Skeletal muscle satellite cell (primary cell): ENCODE results near the gene UCP1. TPM values are rescaled to one million over a fixed set of nuclear protein-coding genes. Genes with fewer than 3 reads are reported as not detected.

Source experiments
- H3K27me3 ChIP-seq: 2 replicates; pipeline ENCODE4 v1.7.0; 2013; ENCODE audit warnings: low read length; ENCODE audit not compliant: control insufficient read depth, insufficient read depth
- H3K36me3 ChIP-seq: 2 replicates; pipeline ENCODE4 v1.7.0; 2013; ENCODE audit warnings: mild to moderate bottlenecking, control low read depth, low read length; ENCODE audit not compliant: insufficient read depth
- H3K4me1 ChIP-seq: 2 replicates; pipeline ENCODE4 v1.7.0; 2013; ENCODE audit warnings: low read length; ENCODE audit not compliant: control insufficient read depth, insufficient read depth
- H3K4me2 ChIP-seq: 2 replicates; pipeline ENCODE4 v1.7.0; 2013; ENCODE audit warnings: mild to moderate bottlenecking, low read length
- H3K4me3 ChIP-seq: 2 replicates; pipeline ENCODE4 v1.7.0; 2013; ENCODE audit warnings: low read length
- H3K9ac ChIP-seq: 2 replicates; pipeline ENCODE4 v1.7.0; 2013; ENCODE audit warnings: mild to moderate bottlenecking, low read depth, low read length, moderate library complexity
- H3K9me3 ChIP-seq: replicated peaks from 2 replicates; pipeline ENCODE4 v1.7.0; 2013; ENCODE audit warnings: mild to moderate bottlenecking, control low read depth, low read length
- total RNA-seq: library from RNA; depleted of rRNA; stranded (reverse); fragments of >200 nt; gene quantifications from 2 replicates; pipeline ENCODE4 v1.2.3, GENCODE V29; 2012; rRNA removed

UCP1 gene, protein sequence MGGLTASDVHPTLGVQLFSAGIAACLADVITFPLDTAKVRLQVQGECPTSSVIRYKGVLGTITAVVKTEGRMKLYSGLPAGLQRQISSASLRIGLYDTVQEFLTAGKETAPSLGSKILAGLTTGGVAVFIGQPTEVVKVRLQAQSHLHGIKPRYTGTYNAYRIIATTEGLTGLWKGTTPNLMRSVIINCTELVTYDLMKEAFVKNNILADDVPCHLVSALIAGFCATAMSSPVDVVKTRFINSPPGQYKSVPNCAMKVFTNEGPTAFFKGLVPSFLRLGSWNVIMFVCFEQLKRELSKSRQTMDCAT
- total RNA-seq = not detected in 2 replicates

DNA sequence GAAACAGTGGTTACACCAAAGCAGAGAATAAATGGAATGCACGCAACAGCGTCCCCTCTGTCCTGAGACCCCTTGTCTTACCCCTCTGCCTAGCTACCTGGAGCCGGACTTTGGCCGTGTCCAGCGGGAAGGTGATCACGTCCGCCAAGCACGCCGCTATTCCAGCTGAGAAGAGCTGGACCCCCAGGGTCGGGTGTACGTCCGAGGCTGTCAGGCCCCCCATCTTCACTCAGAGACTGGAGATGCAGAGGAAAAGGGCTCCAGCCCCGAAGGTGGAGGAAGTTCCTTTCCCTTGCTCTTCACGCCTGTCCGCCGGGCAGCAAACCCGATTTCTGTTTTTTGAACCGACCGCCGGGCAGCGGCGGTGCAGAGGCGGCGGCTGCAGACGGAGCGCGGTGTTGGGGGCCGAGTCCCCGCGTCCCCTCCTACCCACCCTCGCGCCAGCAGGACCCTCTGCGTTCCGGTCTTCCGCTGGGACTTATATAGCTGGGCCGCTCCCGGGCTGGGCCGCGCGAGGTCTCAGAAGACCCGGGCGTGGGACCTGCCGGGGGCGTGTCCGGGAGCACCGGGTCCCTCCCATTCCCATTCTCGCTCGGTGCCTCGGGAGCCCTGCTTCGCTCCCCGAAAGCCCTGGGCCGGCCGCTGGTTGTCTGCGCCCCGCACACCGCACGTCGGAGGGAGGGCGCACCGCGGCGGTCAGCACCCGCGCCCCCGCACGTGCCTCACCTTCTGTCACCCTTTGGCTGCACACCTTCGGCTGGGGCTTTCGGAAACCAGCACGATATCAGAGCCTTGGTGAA, at the start of gene UCP1:
Gene UCP1 (minus strand): TSS at position 455 of the 800 bp plus-strand sequence. CDS start 232 bp downstream, at position 223.
- Histone ChIP-seq H3K9ac (no peak within 1 kb of the TSS), H3K4me3 (peak within 1 kb of the TSS; percentile 66), H3K4me1 (peaks cover 14% of the 10 kb centered on the region), H3K9me3 (peaks cover 8% of the 10 kb centered on the region), H3K27me3 (peaks cover 86% of the 10 kb centered on the region), H3K36me3 (no peaks in the 10 kb centered on the region), H3K4me2 (peak within 1 kb of the TSS; percentile 89)

GRCh38 chr4:140617499-140618248, 48.9 kb upstream of the UCP1 start:
- no peak overlapping the region for H3K9ac ChIP-seq
- no peaks in the 10 kb centered on the region for H3K27me3 ChIP-seq
- no peaks in the 10 kb centered on the region for H3K4me1 ChIP-seq
- no peak overlapping the region for H3K4me3 ChIP-seq
- H3K9me3 ChIP-seq = no peaks in the 10 kb centered on the region
- H3K4me2 ChIP-seq = no peak overlapping the region
- H3K36me3 ChIP-seq = no peaks in the 10 kb centered on the region

DNA sequence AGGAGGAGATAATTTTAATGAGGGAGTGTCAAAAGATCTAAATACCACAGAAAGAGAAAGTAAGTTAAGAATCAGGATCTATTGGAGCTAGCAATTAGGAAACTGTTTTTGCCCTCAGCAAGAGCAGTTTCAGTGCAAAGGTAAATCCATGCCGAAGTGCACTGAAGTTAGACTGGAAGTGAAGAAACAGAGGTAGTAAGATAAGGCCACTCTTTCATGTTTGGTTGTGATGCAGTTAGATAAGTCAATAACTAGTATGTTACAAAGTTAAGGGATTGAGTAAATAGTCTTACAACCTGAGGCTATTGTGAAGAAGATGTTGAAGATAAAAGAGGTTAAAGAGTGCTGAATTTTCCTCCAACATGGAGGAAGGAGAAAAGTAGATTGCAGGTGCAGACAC, 46.7 kb upstream of the UCP1 start:
- no peak overlapping the region for H3K4me3 ChIP-seq
- no peaks in the 10 kb centered on the region for H3K36me3 ChIP-seq
- H3K27me3 ChIP-seq = no peaks in the 10 kb centered on the region
- H3K4me1 ChIP-seq = no peaks in the 10 kb centered on the region
- H3K9me3 ChIP-seq = no peaks in the 10 kb centered on the region
- no peak overlapping the region for H3K4me2 ChIP-seq
- H3K9ac ChIP-seq = no peak overlapping the region

- H3K9ac ChIP-seq = no peak overlapping the region
These were observed 43.6 kb upstream of the UCP1 start for GRCh38 chr4:140612357-140612756.

GRCh38 chr4:140611854-140612253, 43.1 kb upstream of the UCP1 start:
- H3K4me2 ChIP-seq = no peak overlapping the region
- H3K36me3 ChIP-seq = no peaks in the 10 kb centered on the region
- H3K4me1 ChIP-seq = no peaks in the 10 kb centered on the region
- no peak overlapping the region for H3K4me3 ChIP-seq
- H3K9ac ChIP-seq = no peak overlapping the region
- H3K27me3 ChIP-seq = no peaks in the 10 kb centered on the region
- no peaks in the 10 kb centered on the region for H3K9me3 ChIP-seq

More at GRCh38 chr4:140612357-140612756, 43.6 kb upstream of the UCP1 start:
- Histone ChIP-seq H3K4me2 (no peak overlapping the region), H3K9me3 (no peaks in the 10 kb centered on the region), H3K27me3 (no peaks in the 10 kb centered on the region), H3K4me3 (no peak overlapping the region), H3K4me1 (no peaks in the 10 kb centered on the region), H3K36me3 (no peaks in the 10 kb centered on the region)

DNA sequence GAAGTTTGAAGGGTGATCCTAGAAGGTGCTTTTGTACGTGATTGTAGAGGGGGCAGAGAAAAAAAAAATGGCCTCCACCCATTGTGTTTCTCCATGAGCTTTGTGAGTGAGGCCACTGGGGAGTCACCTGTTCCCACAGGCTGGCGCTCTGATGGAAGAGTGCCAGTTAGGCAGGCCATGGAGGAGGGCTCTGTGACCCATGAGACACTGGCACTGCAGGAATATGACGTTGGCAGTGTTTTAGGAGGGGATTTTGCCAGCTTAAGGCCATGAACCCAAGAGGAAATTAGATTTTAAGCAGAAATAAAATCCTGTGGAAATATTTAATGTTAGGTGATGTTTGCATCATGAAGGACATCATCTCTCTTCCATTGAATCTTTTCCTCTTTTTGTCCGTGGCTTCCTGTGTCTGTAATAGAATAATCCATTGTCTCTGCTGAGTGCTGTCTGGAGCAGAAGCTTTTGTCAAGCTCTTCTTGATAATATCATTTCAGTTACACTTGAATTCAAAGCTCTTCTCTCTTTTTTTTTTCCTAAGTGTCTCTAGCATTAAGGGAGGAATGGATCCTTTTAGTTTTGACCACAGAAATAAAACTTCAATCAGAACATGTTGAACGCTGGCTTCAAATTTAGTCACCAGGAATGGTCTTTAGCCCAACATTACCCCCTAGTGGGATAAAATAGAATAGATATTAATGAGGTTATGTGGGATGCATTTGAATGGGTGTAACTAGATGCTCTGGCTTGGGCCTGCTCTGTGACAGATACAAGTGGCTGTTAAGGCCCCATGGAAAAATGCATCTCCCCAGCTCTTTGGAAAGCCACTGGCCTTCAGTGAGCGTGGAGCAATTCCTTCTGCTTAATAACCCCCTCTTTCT, 41.0 kb upstream of the UCP1 start:
- Histone ChIP-seq H3K4me1 (no peaks in the 10 kb centered on the region), H3K9me3 (no peaks in the 10 kb centered on the region), H3K4me3 (no peak overlapping the region), H3K27me3 (peaks cover 7% of the 10 kb centered on the region), H3K4me2 (peak overlapping the region; percentile 16), H3K9ac (no peak overlapping the region), H3K36me3 (no peaks in the 10 kb centered on the region)

DNA sequence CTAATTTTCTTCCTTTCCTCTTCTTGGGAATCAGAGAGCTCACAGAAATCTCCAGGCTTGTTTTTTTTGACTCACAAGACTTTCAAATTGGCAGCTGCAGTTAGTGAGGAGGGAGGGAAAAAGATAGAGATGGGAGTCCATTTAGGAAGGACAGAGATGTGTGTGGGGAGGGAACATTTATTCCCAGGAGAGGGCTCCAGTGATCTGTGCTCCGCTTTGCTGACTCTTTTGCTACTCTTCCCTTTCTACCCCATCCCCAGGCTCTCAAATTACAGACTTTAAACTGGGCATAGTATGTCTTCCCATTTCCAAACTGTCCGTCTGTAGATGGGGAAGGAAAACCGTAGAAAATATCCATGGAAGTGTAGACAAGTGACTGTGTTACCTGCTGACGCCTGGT, 39.1 kb upstream of the UCP1 start:
- no peaks in the 10 kb centered on the region for H3K4me1 ChIP-seq
- H3K9ac ChIP-seq = no peak overlapping the region
- H3K4me2 ChIP-seq = no peak overlapping the region
- no peaks in the 10 kb centered on the region for H3K36me3 ChIP-seq
- H3K27me3 ChIP-seq = peaks cover 20% of the 10 kb centered on the region
- H3K4me3 ChIP-seq = no peak overlapping the region
- H3K9me3 ChIP-seq = no peaks in the 10 kb centered on the region

DNA sequence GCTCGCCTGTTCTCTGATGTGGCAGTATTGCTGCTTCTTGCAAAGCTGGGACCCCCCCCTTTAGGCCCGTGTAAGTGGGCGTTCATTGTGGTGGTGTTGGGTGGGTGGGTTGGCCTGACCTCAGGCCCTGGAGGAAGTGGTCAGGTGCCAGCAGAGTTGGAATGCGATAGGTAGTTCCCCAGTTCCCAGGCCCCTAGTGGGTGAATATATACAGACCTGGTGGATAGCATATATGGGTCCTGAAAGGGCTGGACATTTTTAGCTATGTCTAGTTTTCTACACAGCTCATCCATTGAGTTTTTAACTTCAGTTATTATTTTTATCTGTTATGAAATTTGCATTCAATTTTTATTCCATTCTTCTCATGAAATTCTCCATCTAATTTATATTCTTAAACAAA, 35.8 kb upstream of the UCP1 start:
- Histone ChIP-seq H3K4me1 (no peaks in the 10 kb centered on the region), H3K4me2 (no peak overlapping the region), H3K9ac (no peak overlapping the region), H3K36me3 (no peaks in the 10 kb centered on the region), H3K27me3 (peaks cover 52% of the 10 kb centered on the region), H3K9me3 (no peaks in the 10 kb centered on the region), H3K4me3 (no peak overlapping the region)

GRCh38 chr4:140603286-140603685, 34.5 kb upstream of the UCP1 start:
- peaks cover 56% of the 10 kb centered on the region for H3K27me3 ChIP-seq
- no peaks in the 10 kb centered on the region for H3K4me1 ChIP-seq
- H3K4me2 ChIP-seq = no peak overlapping the region
- H3K9ac ChIP-seq = no peak overlapping the region
- H3K9me3 ChIP-seq = no peaks in the 10 kb centered on the region
- no peak overlapping the region for H3K4me3 ChIP-seq
- no peaks in the 10 kb centered on the region for H3K36me3 ChIP-seq

- peaks cover 58% of the 10 kb centered on the region for H3K27me3 ChIP-seq
- no peak overlapping the region for H3K4me3 ChIP-seq
- no peaks in the 10 kb centered on the region for H3K9me3 ChIP-seq
- H3K4me1 ChIP-seq = no peaks in the 10 kb centered on the region
- no peak overlapping the region for H3K9ac ChIP-seq
- no peak overlapping the region for H3K4me2 ChIP-seq
- no peaks in the 10 kb centered on the region for H3K36me3 ChIP-seq
These were observed 34.0 kb upstream of the UCP1 start for GRCh38 chr4:140602714-140603113.
